DMS53 (cell line): ENCODE results near the gene TMOD1.
A peak's percentile ranks its signal among the peaks of the same experiment; 100 is the strongest.
"Not testable (repeated sequence)": the region's sequence is repeated elsewhere in the genome, so short reads cannot be mapped to it uniquely, and the experiment has no call there.

ENCODE experiments used
- DNase-seq: peaks from one replicate; lab custom pipeline; 2025; lab: John Stamatoyannopoulos, UW

TMOD1 gene

DNA sequence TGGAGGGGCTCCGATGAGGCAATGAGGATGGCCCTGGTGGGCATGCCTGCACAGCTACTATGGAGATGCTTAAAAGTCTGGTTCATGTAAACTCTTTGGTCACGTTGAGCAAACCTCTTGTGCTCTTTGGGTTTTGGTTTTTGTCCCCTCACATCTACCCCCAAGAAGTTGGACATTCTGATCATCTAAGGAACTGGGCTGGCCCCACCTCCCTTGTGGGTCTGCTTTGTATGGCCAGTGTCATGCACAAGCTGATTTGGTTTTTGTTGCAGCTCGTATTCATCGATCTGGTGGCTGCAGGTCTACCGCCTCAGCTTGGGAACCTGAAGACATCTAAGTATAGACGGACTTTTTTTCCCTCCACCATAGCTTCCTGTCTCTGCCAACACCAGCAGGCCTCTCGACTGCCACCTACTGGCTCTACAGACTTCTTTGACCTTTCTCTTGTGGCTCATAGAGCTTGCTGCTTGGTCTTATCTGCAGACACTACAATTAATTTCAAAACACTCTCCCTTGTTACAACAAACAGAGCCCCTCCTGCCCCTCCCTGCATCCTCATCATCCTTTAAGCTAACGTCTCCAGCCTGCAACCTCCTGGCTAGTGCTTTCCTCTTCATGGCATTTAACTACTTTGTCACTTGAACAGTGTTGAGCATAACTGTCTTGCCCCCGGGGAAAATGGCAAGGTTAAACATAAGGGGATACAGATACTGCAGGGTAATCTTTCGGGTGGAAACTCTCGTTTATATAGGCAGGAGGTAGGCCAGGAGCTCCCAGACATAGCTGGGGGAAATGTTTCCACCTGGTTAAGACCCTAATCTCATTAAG, 97.2 kb downstream of the TMOD1 start:
- DNase-seq, result peak; percentile 87

- DNase-seq, result no peak
Measured at GRCh38 chr9:97599314-97599846, 97.9 kb downstream of the TMOD1 start.

DNA sequence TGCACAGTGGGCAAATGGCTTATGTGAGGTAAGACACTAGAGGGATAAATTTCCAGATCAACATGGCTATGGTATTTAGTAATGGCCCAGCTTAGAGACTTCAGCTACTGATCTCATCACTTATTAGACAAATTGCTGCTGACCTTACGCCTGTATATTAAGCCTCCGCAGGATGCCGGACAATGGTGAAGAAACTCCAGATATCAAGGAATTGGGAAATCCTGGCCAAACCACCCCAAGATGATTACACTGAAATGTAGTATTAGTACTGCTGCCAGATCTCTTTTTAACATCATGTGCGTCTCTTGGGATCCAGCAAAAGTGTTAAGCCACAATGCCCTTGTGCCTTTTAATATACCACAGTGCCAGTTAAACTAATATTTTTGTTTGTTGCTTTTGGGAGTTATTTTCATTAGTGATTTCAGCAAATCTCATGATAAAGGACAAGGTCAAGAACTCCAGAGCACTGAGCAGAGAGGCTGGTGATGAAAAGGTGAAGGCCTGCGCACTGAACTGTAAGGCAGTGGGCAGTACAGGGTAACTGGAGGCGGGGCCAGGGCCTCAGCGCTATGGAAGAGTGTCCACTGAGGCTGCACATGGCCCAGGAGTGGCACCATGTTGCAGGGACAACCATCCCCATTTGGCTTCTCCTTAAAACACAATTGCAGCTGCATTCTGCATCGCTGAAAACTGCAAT, 99.2 kb downstream of the TMOD1 start:
- DNase-seq, result no peak

DNA sequence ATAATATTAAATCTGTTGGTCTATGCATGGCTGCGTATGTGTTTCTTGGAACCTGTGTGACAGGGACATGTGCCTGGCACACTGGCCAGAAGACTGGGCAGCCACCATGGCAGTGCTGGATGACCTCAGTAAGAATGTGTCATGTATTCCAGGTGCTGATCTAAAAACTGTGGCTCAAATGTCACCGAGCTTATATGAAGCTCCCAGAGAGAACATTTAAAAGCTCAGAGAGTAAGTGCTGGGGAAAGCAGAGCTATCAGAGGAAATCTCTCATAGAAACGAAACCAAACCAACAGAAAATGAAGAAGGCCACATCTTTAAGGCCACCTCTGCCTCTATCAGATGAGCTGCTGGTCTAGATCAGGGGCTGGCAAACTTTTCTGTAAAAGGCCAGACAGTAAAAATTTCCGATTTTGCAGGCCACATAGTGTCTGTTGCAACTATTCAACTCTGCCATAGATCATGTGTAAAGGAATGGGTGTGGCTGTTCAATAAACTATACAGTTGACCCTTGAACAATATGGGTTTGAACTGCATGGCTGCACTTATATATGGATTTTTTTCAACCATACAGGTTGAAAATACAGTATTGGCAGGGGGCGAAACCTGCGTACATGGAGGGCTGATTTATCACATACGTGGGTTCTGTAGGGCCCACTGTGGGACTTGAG, 99.9 kb downstream of the TMOD1 start:
- DNase-seq, result no peak

GRCh38 chr9:97602430-97602829, 101.0 kb downstream of the TMOD1 start:
- DNase-seq, result no peak

GRCh38 chr9:97604901-97605645, 103.6 kb downstream of the TMOD1 start:
- DNase-seq, result no peak

DNA sequence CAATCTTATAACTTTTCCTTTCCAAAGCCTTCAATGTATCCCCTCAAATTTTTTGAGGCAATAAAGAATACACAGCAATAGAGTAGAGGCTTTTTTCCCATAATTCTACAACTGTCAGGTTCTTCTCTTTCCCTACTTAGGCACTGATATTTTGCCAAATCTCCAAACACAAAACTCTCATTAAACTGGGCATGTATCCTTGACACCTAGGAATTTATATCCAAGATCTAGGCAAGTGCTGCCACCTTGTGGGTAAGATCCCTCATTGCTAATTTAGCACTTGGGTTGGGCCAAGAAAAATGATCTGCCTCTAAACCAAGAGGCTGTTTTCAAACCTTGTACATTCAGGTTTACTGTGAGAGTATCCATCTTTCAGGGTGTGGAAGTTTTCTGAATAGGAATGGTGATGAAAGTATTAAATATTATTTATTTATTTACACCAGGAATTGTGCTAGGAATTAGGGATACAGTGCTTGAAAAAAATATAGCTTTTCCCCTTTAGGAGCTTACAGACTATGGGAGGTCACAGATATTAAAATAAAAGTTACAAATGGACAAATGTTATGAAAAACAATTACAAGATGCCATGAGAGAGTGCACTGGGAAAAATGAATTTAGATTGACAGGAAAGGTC, 114.1 kb downstream of the TMOD1 start:
- DNase-seq, result peak; percentile 69

DNA sequence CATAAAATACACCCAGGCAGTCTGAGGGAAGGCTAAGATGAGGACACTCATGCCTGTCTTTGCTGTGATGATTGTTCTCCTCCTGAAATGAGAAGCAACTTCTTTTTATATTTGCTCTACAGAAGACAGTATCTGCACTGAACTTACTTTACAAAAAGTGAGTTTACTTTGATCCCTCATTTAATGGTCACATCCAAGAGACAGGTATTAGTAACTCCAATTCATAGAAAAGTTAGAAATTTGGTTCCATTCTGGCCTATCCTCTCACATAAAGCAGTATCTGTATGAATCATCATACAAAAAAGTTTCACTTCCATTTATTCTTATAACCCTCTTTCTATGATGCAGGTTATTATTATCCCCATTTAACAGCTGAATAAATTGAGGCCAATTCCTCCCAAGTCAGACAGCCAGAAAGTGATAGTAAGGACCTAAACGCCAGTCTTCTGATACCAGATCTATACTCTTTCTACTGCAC, 116.5 kb downstream of the TMOD1 start:
- no peak for DNase-seq

GRCh38 chr9:97620063-97620462, 118.6 kb downstream of the TMOD1 start:
- DNase-seq, result not testable (repeated sequence)

DNA sequence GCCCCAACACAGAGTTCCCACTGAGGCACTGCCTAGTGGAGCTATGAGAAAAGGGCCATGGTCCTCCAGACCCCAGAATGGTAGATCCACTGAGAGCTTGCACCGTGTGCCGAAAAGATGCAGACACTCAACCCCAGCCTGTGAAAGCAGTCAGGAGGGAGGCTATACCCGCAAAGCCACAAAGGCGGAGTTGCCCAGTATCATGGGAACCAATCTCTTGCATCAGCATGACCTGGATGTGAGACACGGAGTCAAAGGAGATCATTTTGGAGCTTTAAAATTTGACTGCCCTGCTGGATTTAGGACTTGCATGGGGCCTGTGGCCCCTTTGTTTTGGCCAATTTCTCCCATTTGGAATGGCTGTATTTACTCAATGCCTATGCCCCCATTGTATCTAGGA, 121.0 kb downstream of the TMOD1 start:
- DNase-seq, result not testable (repeated sequence)

DNA sequence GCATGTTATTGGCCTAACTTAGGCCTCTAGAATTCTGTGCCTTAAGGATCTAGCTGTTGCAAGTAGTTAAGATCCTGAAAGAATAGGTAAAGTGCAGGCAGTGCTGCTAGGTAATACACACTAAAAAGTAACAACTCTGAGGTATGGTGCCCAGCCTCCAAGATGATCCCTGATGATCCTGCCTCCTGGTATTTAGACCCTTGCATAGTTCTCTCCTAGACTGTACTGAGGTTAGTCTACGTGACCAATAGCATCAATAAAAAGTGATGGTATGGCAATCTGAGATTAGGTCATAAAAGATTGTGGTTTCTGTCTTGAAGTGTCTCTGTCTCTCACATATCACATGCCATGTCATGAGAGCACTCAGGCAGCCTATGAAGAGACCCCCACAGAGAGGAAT, 122.5 kb downstream of the TMOD1 start:
- no peak for DNase-seq

DNA sequence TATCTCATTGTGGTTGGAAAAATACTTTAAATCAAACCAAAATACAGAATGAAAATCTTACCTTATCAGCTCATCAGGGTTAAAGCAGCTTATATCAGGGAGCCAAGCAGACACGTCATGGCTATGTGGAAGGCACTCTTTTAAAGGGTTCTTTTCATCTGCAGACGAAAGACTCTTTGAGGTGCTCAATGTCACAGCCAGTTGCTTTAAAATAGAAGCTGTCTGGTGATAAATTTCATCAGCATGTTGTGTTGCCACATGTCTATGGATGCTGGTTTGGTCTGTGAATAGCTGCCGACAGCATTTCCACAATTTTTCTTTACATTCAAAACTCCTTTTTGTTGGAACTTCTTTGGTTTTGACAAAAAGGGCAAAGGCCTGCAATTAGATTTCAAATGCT, 124.2 kb downstream of the TMOD1 start:
- no peak for DNase-seq

- DNase-seq, result no peak
Measured at GRCh38 chr9:97627624-97628023, 126.2 kb downstream of the TMOD1 start.

DNA sequence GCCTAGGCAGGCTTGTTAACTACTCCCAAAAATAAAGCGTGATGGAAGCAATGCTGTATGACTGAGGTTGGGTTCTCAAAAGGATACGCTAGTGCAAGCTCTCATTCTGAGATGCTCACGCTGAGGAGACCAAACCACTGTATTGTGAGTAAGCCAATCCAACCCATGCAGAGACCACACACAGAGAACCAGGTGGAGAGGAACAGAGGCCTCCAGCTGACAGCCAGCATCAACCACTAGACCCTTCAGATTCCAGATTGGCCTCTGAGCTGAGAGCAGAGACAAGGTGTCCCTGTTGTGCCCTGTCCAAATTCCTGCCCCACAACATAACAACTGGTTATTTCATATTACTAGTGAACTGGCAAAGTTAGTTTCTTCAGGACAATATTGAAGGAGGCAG, 127.2 kb downstream of the TMOD1 start:
- DNase-seq, result no peak

DNA sequence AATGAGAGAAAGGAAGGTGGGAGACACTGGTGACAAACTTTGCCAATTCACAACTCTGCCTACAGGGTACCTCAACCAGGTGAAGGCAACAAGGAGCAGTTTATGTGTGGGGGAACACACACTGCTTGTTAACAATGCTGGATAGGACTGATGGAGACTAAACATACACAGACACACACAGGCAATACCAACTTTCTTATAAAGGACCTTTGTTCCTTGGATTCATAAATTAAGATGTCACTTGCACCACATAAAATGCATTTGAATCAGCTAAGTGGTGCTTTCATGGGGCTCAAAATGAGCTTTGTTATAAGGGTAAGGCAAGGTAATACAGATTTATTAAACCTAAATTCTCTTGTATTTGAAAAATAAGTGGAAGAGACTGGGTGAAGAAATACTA, 127.7 kb downstream of the TMOD1 start:
- no peak for DNase-seq

DNA sequence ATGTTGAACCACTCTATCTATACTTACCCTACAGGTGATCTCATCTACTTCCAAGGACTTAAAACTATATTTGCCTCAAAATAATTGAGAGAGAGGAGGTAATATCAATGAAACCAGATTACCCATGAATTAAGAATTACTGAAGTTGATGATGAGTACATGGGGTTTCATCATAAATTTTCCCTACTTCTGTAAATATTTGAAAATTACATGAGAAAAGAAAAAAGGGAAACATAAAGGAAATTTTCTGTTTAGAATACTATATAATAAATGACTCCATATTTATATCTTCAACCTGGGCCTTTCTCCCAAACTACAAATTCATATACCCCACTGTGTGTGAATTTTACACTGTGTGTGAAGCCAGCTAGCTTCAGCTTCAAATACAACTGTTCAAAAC, 129.1 kb downstream of the TMOD1 start:
- no peak for DNase-seq

- DNase-seq, result peak; percentile 87
Measured at GRCh38 chr9:97632248-97632984, 130.9 kb downstream of the TMOD1 start.

DNA sequence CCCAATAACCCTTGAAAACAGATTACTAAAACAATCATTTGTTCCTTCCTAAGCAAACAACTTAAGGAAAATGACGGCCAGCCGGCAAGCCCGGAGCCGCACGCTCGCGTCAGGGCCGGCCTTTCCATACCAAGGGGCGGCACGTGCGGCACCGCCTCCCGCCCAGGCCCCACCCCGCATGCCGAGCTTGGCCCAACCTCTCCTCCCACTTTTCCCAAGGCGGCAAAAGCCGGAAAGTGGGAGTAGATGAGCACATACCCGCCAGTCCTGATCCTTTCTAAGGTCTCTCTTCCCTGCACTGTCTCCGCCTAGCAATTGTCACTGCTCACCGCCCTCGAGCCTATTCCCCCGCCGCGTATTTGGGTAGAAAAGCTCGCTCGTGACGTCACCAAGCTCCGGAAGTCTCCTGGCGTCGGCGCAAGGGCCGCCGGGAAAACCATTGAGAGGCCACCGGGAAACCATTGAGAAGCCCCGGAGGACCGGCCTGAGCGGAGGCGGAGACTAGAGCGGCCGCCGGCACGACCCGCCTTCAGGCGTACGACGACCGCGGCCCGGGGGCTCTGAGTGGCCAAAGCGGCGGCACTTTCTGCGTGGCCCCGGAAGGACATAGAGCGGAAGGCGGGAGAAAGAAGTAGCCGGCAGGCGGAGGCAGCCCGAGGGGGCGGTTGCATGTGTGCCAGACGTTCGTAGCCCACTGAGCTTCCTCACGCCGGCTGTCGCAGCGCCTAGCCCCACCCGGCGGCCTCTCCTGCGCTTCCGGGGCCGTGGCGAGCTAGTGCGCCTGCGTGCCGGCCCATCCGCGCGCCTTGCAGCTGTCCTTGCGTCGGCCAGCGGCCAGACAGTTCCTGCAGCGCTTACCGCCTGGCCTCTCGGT, 131.8 kb downstream of the TMOD1 start, which contains the start of the genes NCBP1 and TSTD2:
Gene NCBP1, plus strand, starts transcription at position 837 of the 874 bp plus-strand sequence. CDS start 61 bp downstream, outside the sequence.
Gene TSTD2, minus strand, starts transcription at position 384 of the 874 bp plus-strand sequence. CDS start 5,806 bp downstream, outside the sequence.
- peak; percentile 98 for DNase-seq

GRCh38 chr9:97633859-97634490, 132.5 kb downstream of the TMOD1 start:
- DNase-seq, result no peak
